GM21529 (cell line): ENCODE data around the gene TRPV2.

Experiments
- ATAC-seq: cut with Tn5 transposase; IDR thresholded peaks from one replicate; pipeline ENCODE4 v1.9.1; 2021; ENCODE audit not compliant: unreplicated experiment

Gene TRPV2

DNA sequence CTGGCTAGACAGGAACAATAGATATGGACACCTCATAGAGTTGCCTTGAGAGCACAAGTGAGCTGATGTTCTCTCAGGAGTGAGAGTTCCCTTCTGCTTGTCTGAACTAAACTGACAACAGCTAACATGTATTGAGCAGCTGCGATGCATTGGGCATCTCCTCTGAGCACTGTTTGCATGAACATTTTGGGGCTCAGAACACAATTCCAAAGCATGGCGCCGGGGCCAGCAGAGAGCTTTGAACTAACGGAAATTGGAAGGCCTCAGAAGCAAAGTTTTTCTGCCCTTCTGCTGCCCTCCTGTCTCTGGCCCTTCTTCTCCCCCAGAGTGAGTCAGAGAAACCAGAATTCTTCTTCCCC, 38.1 kb downstream of the TRPV2 start:
- no peak for ATAC-seq

- no peak for ATAC-seq
These were observed 40.8 kb downstream of the TRPV2 start for GRCh38 chr17:16455997-16456741.

GRCh38 chr17:16456742-16457316, 41.5 kb downstream of the TRPV2 start:
- ATAC-seq, result no peak

GRCh38 chr17:16459271-16459670, 43.9 kb downstream of the TRPV2 start:
- ATAC-seq, result no peak

- no peak for ATAC-seq
These were observed 44.6 kb downstream of the TRPV2 start for GRCh38 chr17:16459855-16460550.

GRCh38 chr17:16460796-16461605, 45.6 kb downstream of the TRPV2 start:
- no peak for ATAC-seq

DNA sequence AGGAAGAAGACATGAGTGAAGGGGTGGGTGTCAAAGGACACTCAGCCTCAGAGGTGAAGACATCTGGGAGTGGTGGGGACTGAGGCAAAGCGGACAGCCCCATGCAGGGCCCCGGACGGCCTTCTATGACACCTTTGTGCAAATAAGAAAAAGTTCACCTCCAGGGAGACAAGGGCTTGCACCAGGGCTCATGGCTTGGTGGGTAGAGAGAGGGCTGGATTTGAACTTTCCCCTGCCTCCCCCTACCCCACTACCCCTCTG, 46.2 kb downstream of the TRPV2 start:
- no peak for ATAC-seq

GRCh38 chr17:16462070-16462864, 46.9 kb downstream of the TRPV2 start:
- ATAC-seq, result no peak

DNA sequence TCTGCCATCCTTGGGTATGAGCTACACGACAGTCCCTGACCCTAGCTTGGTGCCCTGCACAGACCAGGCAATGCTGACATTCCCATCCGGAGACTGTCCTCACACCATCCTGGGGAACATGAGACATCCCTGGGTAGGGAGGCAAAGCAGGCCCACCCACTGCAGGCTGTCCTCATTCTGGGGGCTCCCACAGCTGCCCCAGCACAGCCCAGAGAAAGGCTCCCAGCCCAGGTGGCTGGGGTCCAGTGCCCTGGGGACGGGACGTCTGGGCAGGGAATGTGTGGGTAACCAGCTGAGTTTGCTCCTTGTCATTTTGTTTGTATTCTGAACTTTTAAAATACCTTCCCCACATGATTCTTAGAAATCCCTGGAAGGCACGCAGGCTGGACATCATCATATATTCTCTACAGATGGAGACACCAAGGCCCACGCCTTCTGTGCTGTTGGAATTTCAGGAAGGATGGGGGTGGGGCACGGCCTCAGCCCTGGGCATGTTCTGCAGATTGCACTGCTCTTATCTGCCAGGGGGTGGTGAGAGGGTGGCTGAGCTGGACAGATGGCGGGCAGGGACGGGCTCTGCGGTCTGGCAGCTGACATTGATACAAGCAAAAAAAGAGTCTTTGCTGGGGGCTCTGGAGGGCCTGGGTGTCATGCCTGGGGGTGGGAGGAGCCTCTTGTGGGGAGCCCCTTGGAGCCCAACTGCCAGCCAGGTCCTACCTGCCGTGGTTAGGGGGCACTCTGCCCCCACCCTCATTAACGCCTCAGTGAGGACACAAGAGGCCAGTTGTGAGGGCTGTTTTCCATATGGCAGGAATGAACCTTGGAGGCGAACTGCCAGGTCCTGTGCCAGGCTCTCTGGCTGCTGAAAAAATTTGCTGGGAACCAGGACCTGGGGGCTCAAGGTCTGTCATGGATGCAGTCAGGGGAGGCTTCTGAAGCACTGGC, 48.3 kb downstream of the TRPV2 start:
- ATAC-seq, result no peak

DNA sequence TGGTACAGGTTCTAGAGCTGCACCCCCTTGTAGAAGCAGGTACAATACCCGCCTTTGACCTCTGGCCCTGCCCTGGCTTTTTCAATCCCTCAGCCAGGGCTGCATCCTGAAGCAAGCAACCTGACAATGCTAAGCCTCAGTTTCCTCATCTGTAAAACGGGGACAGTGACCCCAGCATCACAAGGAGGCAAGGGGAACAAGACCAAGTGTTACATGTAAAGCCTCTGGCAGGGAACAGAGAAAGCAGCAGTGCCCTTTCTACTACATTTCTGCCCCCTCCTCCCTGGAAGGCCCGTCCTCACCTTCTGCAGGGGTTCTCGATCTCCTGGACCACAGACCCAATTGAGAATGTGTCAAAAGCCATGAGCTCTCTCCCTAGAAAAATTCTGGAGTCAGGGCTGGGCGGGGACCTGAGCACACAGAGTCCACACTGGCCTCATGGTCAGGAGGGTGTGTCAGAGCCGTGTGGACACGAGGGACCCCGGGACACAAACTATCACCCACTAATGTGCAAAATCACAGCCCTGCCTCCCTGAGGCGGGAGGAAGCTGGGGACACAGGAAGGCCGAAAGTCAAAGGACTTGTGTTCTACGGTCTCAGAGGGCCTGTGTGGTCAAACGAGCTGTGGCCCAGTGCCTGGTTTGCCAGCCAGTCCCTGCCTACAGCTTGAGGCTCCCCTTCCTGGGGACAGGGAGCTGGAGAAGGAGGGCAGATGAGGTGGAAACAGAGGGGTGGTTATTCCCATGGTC, 49.1 kb downstream of the TRPV2 start:
- ATAC-seq, result no peak

DNA sequence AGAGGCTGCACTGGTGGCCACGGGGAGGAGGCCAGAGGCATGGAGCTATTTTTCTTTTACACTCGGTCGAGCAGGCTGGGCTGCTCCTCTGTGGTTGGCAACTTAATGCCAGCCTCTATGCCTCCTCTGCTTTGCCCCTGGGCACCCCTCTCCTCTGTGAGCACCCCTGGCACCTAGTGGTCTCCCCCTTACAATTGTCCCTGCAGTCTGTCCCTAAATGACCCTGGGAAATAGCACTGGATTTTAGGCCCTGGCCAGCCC, 49.6 kb downstream of the TRPV2 start:
- no peak for ATAC-seq

DNA sequence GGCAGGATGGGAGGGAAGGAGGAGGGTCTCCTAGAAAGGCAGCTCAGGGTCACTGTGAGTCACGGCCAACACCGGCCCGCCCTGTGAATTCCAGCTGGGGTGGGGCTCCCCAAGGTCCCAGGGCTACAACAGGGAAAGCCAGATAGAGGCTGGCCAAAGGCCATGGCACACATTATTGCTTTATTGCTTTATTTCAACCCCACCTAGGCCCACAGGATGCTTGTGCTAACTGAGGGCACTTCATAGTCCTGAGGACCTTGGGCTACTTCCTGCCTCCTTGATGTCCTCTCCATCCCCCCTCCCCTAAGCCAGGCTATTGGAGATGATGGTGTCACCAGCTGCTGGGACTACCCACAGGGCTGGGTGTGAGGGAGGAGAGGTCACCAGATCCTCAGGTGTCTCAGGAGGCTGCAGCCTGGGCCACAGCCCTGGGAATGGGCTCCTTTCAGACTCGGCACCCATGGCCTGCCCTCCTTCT, 50.5 kb downstream of the TRPV2 start:
- ATAC-seq, result no peak

DNA sequence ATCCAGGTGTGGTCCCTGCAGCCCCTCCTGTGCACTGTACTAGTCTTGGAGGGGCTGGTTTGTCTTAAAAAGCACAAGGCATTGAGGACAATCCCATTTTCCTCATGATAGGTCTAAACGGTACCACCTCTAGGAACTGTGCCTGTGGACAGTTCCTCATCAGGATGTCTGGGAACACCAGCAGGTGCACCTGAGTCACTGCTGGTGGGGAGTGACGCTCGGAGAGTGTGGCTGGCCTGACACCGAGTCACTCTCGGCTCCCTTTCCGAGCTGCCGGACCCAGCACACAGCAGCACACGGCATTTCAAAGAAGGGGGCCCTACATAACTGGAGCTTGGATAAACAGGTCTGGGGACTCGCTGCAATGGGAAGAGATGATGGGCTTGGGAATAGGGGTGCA, 51.0 kb downstream of the TRPV2 start:
- no peak for ATAC-seq

GRCh38 chr17:16467044-16467443, 51.7 kb downstream of the TRPV2 start:
- ATAC-seq, result no peak

- ATAC-seq, result no peak
These were observed 52.5 kb downstream of the TRPV2 start for GRCh38 chr17:16467886-16468285.

DNA sequence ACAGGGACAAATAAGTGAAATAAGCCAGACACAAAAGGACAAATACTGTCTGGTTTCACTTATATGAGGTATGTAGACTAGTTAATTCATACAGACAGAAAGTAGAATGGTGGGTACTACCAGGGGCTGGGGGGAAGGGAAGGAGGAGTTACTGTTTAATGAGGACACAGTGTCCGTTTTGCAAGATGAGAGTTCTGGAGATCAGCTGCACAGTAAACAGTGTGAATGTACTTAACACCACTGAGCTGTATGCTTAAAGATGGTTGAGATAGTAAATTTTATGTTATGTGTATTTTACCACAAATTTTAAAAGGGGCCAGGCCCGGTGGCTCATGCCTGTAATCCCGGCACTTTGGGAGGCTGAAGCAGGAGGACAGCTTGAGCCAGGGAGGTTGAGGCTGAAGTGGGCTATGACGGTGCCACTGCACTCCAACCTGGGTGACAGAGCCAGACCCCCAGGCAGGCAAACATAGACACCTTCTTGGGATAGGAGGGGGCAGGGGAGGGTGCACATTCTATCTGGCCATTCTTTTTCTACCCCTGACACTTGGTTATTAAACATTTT, 53.1 kb downstream of the TRPV2 start:
- ATAC-seq, result no peak

DNA sequence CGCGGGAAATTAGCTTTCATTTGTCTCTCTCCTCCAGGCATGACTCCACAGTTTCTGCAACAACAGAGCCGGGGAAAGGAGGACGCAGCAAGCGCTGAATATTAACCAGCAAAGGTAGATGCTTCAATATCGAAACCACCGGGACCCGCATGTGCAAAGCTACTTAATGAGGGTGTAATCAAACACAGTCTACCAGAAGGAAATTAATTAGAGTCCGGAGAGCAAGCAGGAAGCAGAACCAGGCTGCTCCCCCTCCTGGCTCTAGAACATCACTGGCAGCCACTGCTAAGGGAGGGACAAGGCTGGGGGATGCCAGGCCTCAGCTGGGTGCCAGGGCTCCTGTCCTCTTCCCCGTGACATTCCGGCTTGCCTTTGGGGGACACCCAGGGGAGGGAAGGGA, 54.9 kb downstream of the TRPV2 start:
- ATAC-seq, result no peak

GRCh38 chr17:16471295-16471694, 55.9 kb downstream of the TRPV2 start:
- ATAC-seq, result no peak

DNA sequence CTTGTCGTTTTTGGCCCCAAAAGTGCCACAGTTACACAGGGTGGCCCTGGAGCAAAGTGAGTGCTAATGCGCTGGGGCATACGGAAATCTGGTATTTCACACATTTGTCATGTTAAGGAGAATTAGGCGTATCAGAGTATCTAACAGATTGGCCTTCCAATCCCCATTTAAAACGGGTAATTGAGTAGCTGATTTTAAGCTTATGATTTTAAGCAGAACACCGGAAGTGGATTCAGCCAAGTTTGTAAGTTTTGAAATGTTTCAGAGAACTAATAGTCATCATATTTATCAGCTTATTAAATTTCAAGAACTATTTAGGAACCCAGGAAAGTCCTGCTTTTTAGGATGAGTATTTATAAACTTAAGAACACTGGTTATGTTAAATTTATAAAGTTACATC, 57.2 kb downstream of the TRPV2 start:
- ATAC-seq, result no peak
